Endothelial cell of umbilical vein (primary cell): ENCODE measurements around the gene AUTS2. TPM values are rescaled to one million over a fixed set of nuclear protein-coding genes. Genes with fewer than 3 reads are reported as not detected.

Experiments
- BruUV-seq: library from RNA; stranded (reverse); fragments of 400-500 nt; replicated peaks from 2 replicates; lab custom pipeline; 2021; lab: Mats Ljungman, UMichigan
- CTCF ChIA-PET: fragments of 300-600, 350-600 bp; sonication (Branson Sonifier 250); formaldehyde crosslinking; loops from one replicate; lab custom pipeline; 2021; ENCODE audit warnings: antibody characterized with exemption, inconsistent platforms; lab: Charles Lee
- POLR2A ChIA-PET: fragments of 300-600, 350-600 bp; sonication (Branson Sonifier 250); formaldehyde crosslinking; loops from one replicate; lab custom pipeline; 2021; ENCODE audit warnings: antibody characterized with exemption, inconsistent platforms; lab: Charles Lee
- DNase-seq: peaks from one replicate; pipeline ENCODE4 v3.0.0-alpha.2; 2011; ENCODE audit warnings: low read depth, low spot score
- FAIRE-seq: peaks from 2 replicates; lab custom pipeline; 2011; peaks lifted over from hg19 to GRCh38; lab: Jason Lieb, UNC
- H2AFZ ChIP-seq: 2 replicates; pipeline ENCODE4 v1.6.0; 2012; ENCODE audit warnings: low read depth, low read length, control low read depth, inconsistent platforms
- H3K27ac ChIP-seq: 2 replicates; pipeline ENCODE4 v1.5.1; 2011; ENCODE audit warnings: low read depth, mild to moderate bottlenecking, control low read depth, low read length, moderate library complexity; ENCODE audit not compliant: insufficient read depth
- H3K27me3 ChIP-seq, 2 experiments: 2 replicates each; pipeline versions ENCODE4 v1.6.0 to v1.6.1; 2011; ENCODE audit warnings: low read length in 2 of 2, mixed read lengths in 1 of 2; ENCODE audit not compliant: control insufficient read depth in 2 of 2, insufficient read depth in 2 of 2
- H3K36me3 ChIP-seq, 2 experiments: 2 replicates in 1 of 2; 3 replicates in 1 of 2; pipeline ENCODE4 v1.5.1; 2011; ENCODE audit warnings: low read length in 2 of 2, mild to moderate bottlenecking in 1 of 2, moderate library complexity in 1 of 2; ENCODE audit not compliant: control insufficient read depth in 2 of 2, insufficient read depth in 2 of 2; ENCODE audit errors: extremely low read depth in 1 of 2
- H3K4me1 ChIP-seq: 3 replicates; pipeline ENCODE4 v1.5.1; 2011; ENCODE audit warnings: mild to moderate bottlenecking, low read length; ENCODE audit not compliant: control insufficient read depth, insufficient read depth; ENCODE audit errors: extremely low read depth
- H3K4me2 ChIP-seq: 2 replicates; pipeline ENCODE4 v1.6.1; 2011; ENCODE audit warnings: low read length, control low read depth, mixed read lengths; ENCODE audit not compliant: insufficient read depth
- H3K4me3 ChIP-seq, 3 experiments: fragments of 200-600 bp in 1 of 3; sonication (generic), shearing (Covaris generic) in 1 of 3; replicated peaks in 1 of 3; 2 replicates each; pipeline ENCODE4 v1.5.1; 2011 to 2016; ENCODE audit warnings: control low read depth in 3 of 3, low read length in 3 of 3, mild to moderate bottlenecking in 2 of 3, inconsistent platforms in 1 of 3, low read depth in 1 of 3, moderate library complexity in 1 of 3; ENCODE audit not compliant: insufficient read depth in 1 of 3
- H3K79me2 ChIP-seq: 2 replicates; pipeline ENCODE4 v1.6.0; 2012; ENCODE audit warnings: low read length, inconsistent platforms; ENCODE audit not compliant: control insufficient read depth, insufficient read depth
- H3K9ac ChIP-seq: replicated peaks from 2 replicates; pipeline ENCODE3; 2011; ENCODE audit warnings: low read length, control low read depth; ENCODE audit not compliant: insufficient read depth; ENCODE audit errors: extremely low read depth
- H3K9me1 ChIP-seq: replicated peaks from 3 replicates; pipeline ENCODE4 v1.6.0; 2011; ENCODE audit warnings: mild to moderate bottlenecking, low read length; ENCODE audit not compliant: control insufficient read depth, insufficient read depth; ENCODE audit errors: extremely low read depth
- H3K9me3 ChIP-seq: replicated peaks from 2 replicates; pipeline ENCODE4 v1.5.1; 2012; ENCODE audit warnings: low read length, inconsistent platforms; ENCODE audit not compliant: control insufficient read depth, insufficient read depth
- H4K20me1 ChIP-seq: replicated peaks from 2 replicates; pipeline ENCODE3; 2011; ENCODE audit warnings: mild to moderate bottlenecking, low read length; ENCODE audit not compliant: control insufficient read depth, insufficient read depth; ENCODE audit errors: extremely low read depth
- EZH2 ChIP-seq: IDR thresholded peaks from 2 replicates; pipeline ENCODE4 v1.6.1; 2012; ENCODE audit warnings: borderline replicate concordance, low read depth, mild to moderate bottlenecking, moderate library complexity, low read length, inconsistent platforms; ENCODE audit not compliant: severe bottlenecking
- FOS ChIP-seq: IDR thresholded peaks from 2 replicates; pipeline ENCODE4 v1.6.1; 2011; ENCODE audit warnings: mild to moderate bottlenecking, low read length, moderate library complexity, borderline replicate concordance; ENCODE audit not compliant: insufficient read depth
- GATA2 ChIP-seq: IDR thresholded peaks from 2 replicates; pipeline ENCODE4 v1.7.0; 2011; ENCODE audit warnings: low read depth, mild to moderate bottlenecking, moderate library complexity, mixed read lengths, low read length; ENCODE audit not compliant: insufficient read length, insufficient read depth
- JUN ChIP-seq: IDR thresholded peaks from 2 replicates; pipeline ENCODE4 v1.6.1; 2011; ENCODE audit warnings: borderline replicate concordance, low read depth; ENCODE audit not compliant: insufficient read length, insufficient read depth
- MYC ChIP-seq: IDR thresholded peaks from one replicate; pipeline ENCODE4 v1.6.1; 2011; ENCODE audit warnings: mild to moderate bottlenecking, low read depth, low read length
- POLR2A ChIP-seq: IDR thresholded peaks from 2 replicates; pipeline ENCODE4 v1.6.1; 2012; ENCODE audit warnings: low read depth, mild to moderate bottlenecking, control low read depth, low read length
- POLR2AphosphoS5 ChIP-seq: IDR thresholded peaks from 2 replicates; pipeline ENCODE4 v1.6.1; 2012; ENCODE audit warnings: low read depth, mild to moderate bottlenecking, control low read depth, low read length, moderate library complexity; ENCODE audit not compliant: insufficient read depth
- dilution Hi-C: fragments of 300-500 bp; cut with MboI; formaldehyde crosslinking; loops from one replicate; pipeline ENCODE4 v1.15.0; 2019; ENCODE audit warnings: low sequenced_read_pairs; ENCODE audit not compliant: extremely low pct_ligation_motif_present
- intact Hi-C: fragments of 100-400 bp; cut with micrococcal nuclease; formaldehyde crosslinking; loops from one replicate; pipeline ENCODE4 v1.10.0; 2022
- polyA plus RNA-seq, 4 experiments: library from polyadenylated mRNA; depleted of rRNA in 3 of 4; stranded (reverse) in 3 of 4; unstranded in 1 of 4; fragments of >200 nt; gene quantifications; 2 replicates each; pipeline versions ENCODE4 v1.2.1 to v1.2.3, GENCODE V29; 2011 to 2012; ENCODE audit warnings: missing spikeins in 1 of 4
- total RNA-seq: library from RNA; stranded (reverse); gene quantifications from 2 replicates; pipeline ENCODE4 v1.2.3, GENCODE V29; 2021
- TF ChIP-seq, protein P1 (sequence below), 2 donors: IDR thresholded peaks; 1 replicate in 1 of 2; 2 replicates in 1 of 2; pipeline ENCODE4 v1.5.1; 2011; ENCODE audit warnings: low read length in 2 of 2, mild to moderate bottlenecking in 2 of 2, moderate library complexity in 2 of 2, control low read depth in 1 of 2, inconsistent platforms in 1 of 2, low read depth in 1 of 2; ENCODE audit not compliant: insufficient read depth in 1 of 2; ENCODE audit errors: extremely low read depth in 1 of 2
- TF ChIP-seq, protein P2 (sequence below): IDR thresholded peaks from 2 replicates; pipeline ENCODE4 v1.6.1; 2011; ENCODE audit not compliant: insufficient read depth, insufficient read length

Gene AUTS2
- total and polyA plus RNA-seq, 2 donors (not counting 3 experiments of a cell fraction or from before 2014, with no cell fraction given), result 0.59 to 8.0 TPM

DNA sequence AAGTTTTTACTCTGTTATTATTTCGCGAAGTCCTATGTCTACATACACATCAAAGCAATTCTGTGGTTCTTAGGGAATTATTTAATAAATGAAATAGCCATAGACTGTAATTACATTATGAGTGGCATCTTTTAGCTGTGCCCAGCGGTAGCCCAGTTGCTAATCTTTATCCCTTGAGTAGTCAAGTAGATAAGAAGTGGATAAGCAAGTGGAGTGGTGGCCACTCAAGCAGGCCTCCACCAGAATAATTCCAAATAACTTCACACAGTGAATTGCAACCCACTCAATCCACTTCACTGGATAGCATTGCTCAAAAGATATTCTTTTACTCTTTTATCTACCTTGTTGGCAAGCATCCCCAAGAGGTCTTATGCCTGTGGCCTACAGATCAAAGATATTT is 349.7 kb downstream of the AUTS2 start:
- CTCF ChIA-PET, result no interaction called here
- H3K4me3 ChIP-seq, result no peak overlapping the region
- no peak overlapping the region for H2AFZ ChIP-seq
- POLR2A ChIA-PET, result no interaction called here
- H4K20me1 ChIP-seq, result no peaks in the 10 kb centered on the region
- TF ChIP-seq GATA2, result no peak
- TF ChIP-seq POLR2A, result no peak
- TF ChIP-seq JUN, result no peak
- no peak for TF ChIP-seq MYC
- FAIRE-seq (no peak), DNase-seq (no peak)
- dilution Hi-C loops (no loop called here), intact Hi-C loops (no loop called here)
- H3K4me2 ChIP-seq, result no peak overlapping the region
- H3K4me1 ChIP-seq, result no peaks in the 10 kb centered on the region
- no peak overlapping the region for H3K27ac ChIP-seq
- no TSS peak for BruUV-seq
- H3K36me3 ChIP-seq, result no peaks in the 10 kb centered on the region
- H3K79me2 ChIP-seq, result no peaks in the 10 kb centered on the region
- no peaks in the 10 kb centered on the region for H3K9me3 ChIP-seq
- no peak overlapping the region for H3K9ac ChIP-seq
- H3K27me3 ChIP-seq, result no peaks in the 10 kb centered on the region
- H3K9me1 ChIP-seq, result no peaks in the 10 kb centered on the region

DNA sequence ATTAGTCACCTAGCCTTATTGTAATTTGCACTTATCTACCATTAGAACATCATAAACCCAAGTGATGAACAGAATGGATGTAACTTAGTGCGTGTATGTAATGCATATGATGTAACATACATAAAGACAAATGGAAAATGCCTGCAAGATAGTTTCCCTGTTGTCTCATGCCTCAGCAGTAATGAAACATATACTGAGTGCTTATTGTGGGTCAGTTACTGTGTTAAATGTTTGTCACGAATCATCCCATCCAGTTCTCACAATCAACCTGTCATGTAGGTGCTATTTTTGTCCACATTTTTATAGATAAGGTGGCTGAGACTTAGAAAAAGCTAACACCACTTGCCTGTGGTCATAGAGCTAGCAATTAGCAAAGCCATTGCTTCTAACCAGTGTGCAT is 350.8 kb downstream of the AUTS2 start:
- intact Hi-C loops, result no loop called here
- DNase-seq (no peak), FAIRE-seq (no peak)
- TF ChIP-seq JUN, result no peak
- TF ChIP-seq POLR2AphosphoS5, result no peak
- TF ChIP-seq GATA2, result no peak
- TF ChIP-seq, protein P1, sequence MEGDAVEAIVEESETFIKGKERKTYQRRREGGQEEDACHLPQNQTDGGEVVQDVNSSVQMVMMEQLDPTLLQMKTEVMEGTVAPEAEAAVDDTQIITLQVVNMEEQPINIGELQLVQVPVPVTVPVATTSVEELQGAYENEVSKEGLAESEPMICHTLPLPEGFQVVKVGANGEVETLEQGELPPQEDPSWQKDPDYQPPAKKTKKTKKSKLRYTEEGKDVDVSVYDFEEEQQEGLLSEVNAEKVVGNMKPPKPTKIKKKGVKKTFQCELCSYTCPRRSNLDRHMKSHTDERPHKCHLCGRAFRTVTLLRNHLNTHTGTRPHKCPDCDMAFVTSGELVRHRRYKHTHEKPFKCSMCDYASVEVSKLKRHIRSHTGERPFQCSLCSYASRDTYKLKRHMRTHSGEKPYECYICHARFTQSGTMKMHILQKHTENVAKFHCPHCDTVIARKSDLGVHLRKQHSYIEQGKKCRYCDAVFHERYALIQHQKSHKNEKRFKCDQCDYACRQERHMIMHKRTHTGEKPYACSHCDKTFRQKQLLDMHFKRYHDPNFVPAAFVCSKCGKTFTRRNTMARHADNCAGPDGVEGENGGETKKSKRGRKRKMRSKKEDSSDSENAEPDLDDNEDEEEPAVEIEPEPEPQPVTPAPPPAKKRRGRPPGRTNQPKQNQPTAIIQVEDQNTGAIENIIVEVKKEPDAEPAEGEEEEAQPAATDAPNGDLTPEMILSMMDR (IDR thresholded peaks at IDR 0.05; ENCODE audit: extremely low read depth in 1 of 2, insufficient read depth in 1 of 2, low read depth in 1 of 2, low read length in 2 of 2), result no peak
- no peak for TF ChIP-seq FOS
- TF ChIP-seq, protein P2, sequence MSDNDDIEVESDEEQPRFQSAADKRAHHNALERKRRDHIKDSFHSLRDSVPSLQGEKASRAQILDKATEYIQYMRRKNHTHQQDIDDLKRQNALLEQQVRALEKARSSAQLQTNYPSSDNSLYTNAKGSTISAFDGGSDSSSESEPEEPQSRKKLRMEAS, result no peak
- TF ChIP-seq MYC, result no peak
- TF ChIP-seq POLR2A, result no peak
- no peak for TF ChIP-seq EZH2
- CTCF ChIA-PET, result no interaction called here
- POLR2A ChIA-PET, result no interaction called here
- Histone ChIP-seq H3K4me2 (no peak overlapping the region), H3K9me3 (no peaks in the 10 kb centered on the region), H3K9ac (no peak overlapping the region), H3K4me1 (no peaks in the 10 kb centered on the region), H3K27ac (no peak overlapping the region), H4K20me1 (no peaks in the 10 kb centered on the region), H3K36me3 (no peaks in the 10 kb centered on the region), H3K9me1 (no peaks in the 10 kb centered on the region), H2AFZ (no peak overlapping the region), H3K27me3 (no peaks in the 10 kb centered on the region), H3K4me3 (no peak overlapping the region), H3K79me2 (no peaks in the 10 kb centered on the region)
- no TSS peak for BruUV-seq
- dilution Hi-C loops, result no loop called here
